ENCODE results near the gene HOXA6. TPM values are rescaled to one million over a fixed set of nuclear protein-coding genes. Genes with fewer than 3 reads are reported as not detected.

HOXA6 gene
- total and polyA plus RNA-seq, 10 of the 15 experiments (the other 5 are each of a cell fraction or from before 2014, with no cell fraction given) = 0.08 TPM; not detected in 9

DNA sequence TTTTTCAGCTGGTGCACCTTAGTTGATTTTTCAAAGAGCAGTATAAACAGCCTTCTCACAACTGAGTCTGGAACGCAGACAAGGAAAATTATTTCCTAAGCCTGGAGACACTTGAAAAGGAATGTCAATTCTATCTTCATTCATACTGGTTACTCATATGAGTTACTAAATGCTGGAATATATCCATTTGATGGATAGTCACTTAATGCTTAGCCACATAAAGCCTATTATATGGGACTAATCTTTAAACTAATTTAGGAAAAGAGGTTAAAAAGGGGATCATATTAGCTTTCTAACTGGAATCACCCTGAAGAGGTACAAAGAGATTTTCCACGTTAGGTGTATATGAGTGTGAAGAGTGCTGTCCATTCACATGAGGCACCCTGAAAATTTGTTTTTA lies 15.4 kb downstream of the HOXA6 start:
- H3K9me3 ChIP-seq (replicated peaks; ENCODE audit: control insufficient read depth, insufficient read depth, low read length) = no peaks in the 10 kb centered on the region; the same call in 2 of the 3 replicates
- ATAC-seq = no peak
- H4K20me1 ChIP-seq (ENCODE audit: control insufficient read depth, insufficient read depth) = no peaks in the 10 kb centered on the region
- peaks cover 2 to 5% of the 10 kb centered on the region in 2 experiments; a peak in 3 of 4 replicates for H3K27me3 ChIP-seq (replicated peaks in 1 of 2; ENCODE audit: control insufficient read depth in 2 of 2, insufficient read depth in 2 of 2, low read length in 1 of 2)
- no peak overlapping the region for H3K27ac ChIP-seq (ENCODE audit: control insufficient read depth, insufficient read depth)
- TF ChIP-seq, protein P1, sequence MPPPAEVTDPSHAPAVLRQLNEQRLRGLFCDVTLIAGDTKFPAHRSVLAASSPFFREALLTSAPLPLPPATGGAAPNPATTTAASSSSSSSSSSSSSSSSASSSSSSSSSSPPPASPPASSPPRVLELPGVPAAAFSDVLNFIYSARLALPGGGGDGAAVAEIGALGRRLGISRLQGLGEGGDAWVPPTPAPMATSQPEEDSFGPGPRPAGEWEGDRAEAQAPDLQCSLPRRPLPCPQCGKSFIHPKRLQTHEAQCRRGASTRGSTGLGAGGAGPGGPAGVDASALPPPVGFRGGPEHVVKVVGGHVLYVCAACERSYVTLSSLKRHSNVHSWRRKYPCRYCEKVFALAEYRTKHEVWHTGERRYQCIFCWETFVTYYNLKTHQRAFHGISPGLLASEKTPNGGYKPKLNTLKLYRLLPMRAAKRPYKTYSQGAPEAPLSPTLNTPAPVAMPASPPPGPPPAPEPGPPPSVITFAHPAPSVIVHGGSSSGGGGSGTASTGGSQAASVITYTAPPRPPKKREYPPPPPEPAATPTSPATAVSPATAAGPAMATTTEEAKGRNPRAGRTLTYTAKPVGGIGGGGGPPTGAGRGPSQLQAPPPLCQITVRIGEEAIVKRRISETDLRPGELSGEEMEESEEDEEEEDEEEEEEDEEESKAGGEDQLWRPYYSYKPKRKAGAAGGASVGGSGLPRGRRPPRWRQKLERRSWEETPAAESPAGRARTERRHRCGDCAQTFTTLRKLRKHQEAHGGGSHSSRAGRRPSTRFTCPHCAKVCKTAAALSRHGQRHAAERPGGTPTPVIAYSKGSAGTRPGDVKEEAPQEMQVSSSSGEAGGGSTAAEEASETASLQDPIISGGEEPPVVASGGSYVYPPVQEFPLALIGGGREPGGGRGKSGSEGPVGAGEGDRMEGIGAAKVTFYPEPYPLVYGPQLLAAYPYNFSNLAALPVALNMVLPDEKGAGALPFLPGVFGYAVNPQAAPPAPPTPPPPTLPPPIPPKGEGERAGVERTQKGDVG (CRISPR knock-in tag; IDR thresholded peaks at IDR 0.05) = no peak
- TF ChIP-seq CEBPB (IDR thresholded peaks at IDR 0.05; ENCODE audit: borderline replicate concordance in 1 of 2, low read depth in 2 of 2, low read length in 2 of 2) (no peak), TCF7 (IDR thresholded peaks at IDR 0.05; ENCODE audit: borderline replicate concordance) (no peak), NR2C1 (IDR thresholded peaks at IDR 0.05) (no peak), RBBP5 (conservative IDR thresholded peaks at IDR 0.05) (no peak), CHD2 (IDR thresholded peaks at IDR 0.05; ENCODE audit: borderline replicate concordance, low read depth, low read length) (no peak), SP1 (IDR thresholded peaks at IDR 0.05; ENCODE audit: low read depth, low read length) (no peak), BHLHE40 (IDR thresholded peaks at IDR 0.05; ENCODE audit: borderline replicate concordance in 1 of 2, low read depth in 2 of 2, low read length in 1 of 2) (no peak), SPI1 (IDR thresholded peaks at IDR 0.05; ENCODE audit: borderline replicate concordance, insufficient read depth, low read depth, low read length) (no peak), ZSCAN29 (IDR thresholded peaks at IDR 0.05) (no peak), SREBF2 (IDR thresholded peaks at IDR 0.05; ENCODE audit: low read length) (no peak)
- H3K79me2 ChIP-seq (ENCODE audit: control insufficient read depth, insufficient read depth, low read length) = no peaks in the 10 kb centered on the region
- H3K36me3 ChIP-seq (ENCODE audit: control insufficient read depth in 2 of 2, insufficient read depth in 2 of 2, low read length in 1 of 2) = no peaks in the 10 kb centered on the region
- ChIA-PET SMC1A (ENCODE audit: uncharacterized antibody, unreplicated experiment) (interaction anchor here (1.1 to 2.1 kb wide), 3 partner anchors 10 to 51 kb away, joined by 3 to 5 read pairs (median 3); no protein-coding TSS in a partner anchor), POLR2A (no interaction called here), CTCF (no interaction called here), RAD21 (ENCODE audit: unreplicated experiment) (no interaction called here)
- DNase-seq (ENCODE audit: low read depth, low spot score) = no peak
- no peak overlapping the region for H3K4me2 ChIP-seq (ENCODE audit: control insufficient read depth, insufficient read depth)
- BruUV-seq (replicated peaks) = no TSS peak
- intact Hi-C loops (cut with micrococcal nuclease; ENCODE audit: unreplicated experiment) (no loop called here), in situ Hi-C loops (cut with MboI) (no loop called here)
- 65% methylated on average over 2 of the region's 2 CpGs for WGBS (ENCODE audit: insufficient coverage, insufficient replicate concordance, low lambda C conversion rate, missing lambda C conversion rate)
- no peak overlapping the region for H3K4me3 ChIP-seq
- H3K9ac ChIP-seq (ENCODE audit: control insufficient read depth, insufficient read depth, low read length) = no peak overlapping the region
- no peaks in the 10 kb centered on the region; the same call in 1 of the 2 replicates for H3K4me1 ChIP-seq (ENCODE audit: control insufficient read depth, insufficient read depth, low read length)
- FAIRE-seq = no peak
- H2AFZ ChIP-seq (ENCODE audit: control insufficient read depth, low read depth, low read length) = no peak overlapping the region

Measured in GM12878 (cell line).